Heart right ventricle (tissue), 16 donors: ENCODE data around the gene RAD18. TPM values are rescaled to one million over a fixed set of nuclear protein-coding genes. Genes with fewer than 3 reads are reported as not detected.

Source experiments
- ATAC-seq, 8 donors: fragments of 200-7000 bp; cut with Tn5 transposase; one replicate each; pipeline ENCODE4 v1.9.1; 2020; ENCODE audit warnings: mild to moderate bottlenecking in 8 of 8, moderate library complexity in 8 of 8, moderate number of reproducible peaks in 1 of 8
- DNase-seq, 2 donors: peaks; one replicate each; pipeline ENCODE4 v3.0.0-alpha.2; 2020
- H3K27ac ChIP-seq, 10 donors: fragments of 200-600 bp; sonication (generic) in 2 of 10; one replicate each; pipeline versions ENCODE4 v1.5.0 to v1.8.0; 2020 to 2022; ENCODE audit warnings: mild to moderate bottlenecking in 3 of 10
- H3K27me3 ChIP-seq, 7 donors: fragments of 200-600 bp; one replicate each; pipeline ENCODE4 v1.8.0; 2021 to 2022; ENCODE audit warnings: mild to moderate bottlenecking in 2 of 7
- H3K36me3 ChIP-seq, 9 donors: fragments of 200-600 bp; sonication (generic) in 1 of 9; one replicate each; pipeline versions ENCODE4 v1.5.0 to v1.8.0; 2020 to 2022; ENCODE audit warnings: mild to moderate bottlenecking in 2 of 9
- H3K4me1 ChIP-seq, 9 donors: fragments of 200-600 bp; sonication (generic) in 1 of 9; one replicate each; pipeline versions ENCODE4 v1.5.0 to v1.8.0; 2020 to 2022; ENCODE audit warnings: mild to moderate bottlenecking in 4 of 9
- H3K4me3 ChIP-seq, 10 donors: fragments of 200-600 bp; sonication (generic) in 2 of 10; one replicate each; pipeline versions ENCODE4 v1.5.0 to v1.8.0; 2020 to 2022; ENCODE audit warnings: mild to moderate bottlenecking in 7 of 10, moderate library complexity in 2 of 10
- H3K9me3 ChIP-seq, 11 donors: fragments of 200-600 bp in 10 of 11; sonication (generic) in 2 of 11; one replicate each; pipeline versions ENCODE4 v1.5.0 to v1.8.0; 2013 to 2022; ENCODE audit warnings: mild to moderate bottlenecking in 2 of 11, control low read depth in 1 of 11, moderate library complexity in 1 of 11
- WGBS, 2 donors: extraction: QIAGEN DNeasy Blood & Tissue Kit; methylation state at CpG; one replicate each; pipeline ENCODE4 v1.1.7; 2013; ENCODE audit warnings: inconsistent platforms in 1 of 2; 5-methylcytosine and 5-hydroxymethylcytosine counted together
- intact Hi-C, 10 donors: fragments of 100-400 bp; cut with DNase I; formaldehyde crosslinking; loops; one replicate each; pipeline versions ENCODE4 v1.11.1 to v1.14.2; 2022
- polyA plus RNA-seq, 2 donors: library from polyadenylated mRNA; stranded (reverse); fragments of 200-250 nt; gene quantifications; one replicate each; pipeline ENCODE4 v1.2.3, GENCODE V29; 2013
- total RNA-seq, 10 donors: library from RNA; stranded (reverse); fragmentation: NEBNext Ultra II Directional in 3 of 10; extraction: Animal tissue kit (Norgen Biotek cat#: 25700) in 3 of 10; gene quantifications; one replicate each; pipeline versions ENCODE4 v1.2.1 to v1.2.4, GENCODE V29; 2021 to 2023
- TF ChIP-seq, protein P1 (sequence below), 9 donors: fragments of 200-600 bp; sonication (generic) in 2 of 9; IDR thresholded peaks; one replicate each; pipeline versions ENCODE4 v1.5.0 to v1.8.0; 2021 to 2022; ENCODE audit warnings: antibody characterized with exemption in 9 of 9, mild to moderate bottlenecking in 5 of 9, moderate library complexity in 1 of 9
- donor health status: Arrhythmogenic right ventricular cardiomyopathy.
- donor health status: ischemic (EF 13 %, LVEDD 7.1; RV severe dilation, severe dysfunction).
- donor health status: healthy with polysubstance abuse.
- donor health status: DM: no; HTN: yes; CAD: no.
- donor health status: DM: no; HTN: no; CAD: no.
- donor health status: ischemic (EF 25% LVEDD 6.9; RV normal size, moderate dysfunction).
- donor health status: ischemic (EF 25% LVEDD 5.7; RV mildly dilated, moderate dysfunction).
- donor health status: healthy.
- donor health status: DM: yes; HTN: yes; CAD: no.
- donor health status: Ischemic cardiomyopathy.
- donor health status: ischemic (EF 35%, LVEDD 5.7; RV mildly dilated, moderate dysfunction).
- donor health status: nonischemic (EF 11% LVEDD 7.7; RV severe dilation, severe dysfunction).
- donor health status: DM: yes; HTN: yes; CAD: no.
- donor health status: PGD.
- donor health status: ischemic (EF 29% LVEDD 5.4; RV normal size, mild dysfunction).
- donor health status: nonischemic (EF 23%, LVEDD 6.1; RV moderate dilation, normal function).

The RAD18 gene
- total and polyA plus RNA-seq, 12 donors: 0.97 to 4.6 (median 2.8) TPM

DNA sequence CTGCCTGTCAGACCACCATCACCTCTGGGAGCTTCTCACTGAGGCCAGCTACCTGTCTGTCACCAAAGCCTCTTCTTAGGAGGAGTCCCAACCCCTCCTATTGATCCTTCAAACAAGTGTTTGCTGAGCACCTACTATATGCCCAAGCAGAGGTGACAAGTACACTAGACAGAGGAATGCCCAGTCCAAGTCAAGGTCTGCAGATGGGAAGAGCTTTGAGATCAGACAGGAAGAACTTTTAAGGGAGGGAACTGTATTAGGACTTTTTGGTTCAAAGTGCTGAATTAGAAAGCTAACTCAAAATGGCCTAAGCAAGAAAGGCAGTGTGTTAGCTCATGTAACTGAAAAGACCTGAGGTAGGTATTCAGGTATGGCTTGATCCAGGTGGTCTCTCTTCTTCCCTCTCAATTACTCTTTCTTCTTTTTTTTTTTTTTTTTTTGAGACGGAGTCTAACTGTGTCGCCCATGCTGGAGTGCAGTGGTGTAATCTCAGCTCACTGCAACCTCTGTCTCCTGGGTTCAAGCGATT, 3.6 kb upstream of the RAD18 start:
- DNase-seq: no peak
- Histone ChIP-seq H3K27ac (no peak overlapping the region), H3K4me3 (no peak overlapping the region), H3K9me3 (no peaks in the 10 kb centered on the region), H3K4me1 (peaks cover 5 to 20% (median 13%) of the 10 kb centered on the region in 9 donors), H3K36me3 (no peaks in the 10 kb centered on the region), H3K27me3 (peaks cover 0 to 7% (median 0%) of the 10 kb centered on the region in 7 donors)
- 63 to 91% methylated on average over 3 of the region's 3 CpGs for whole genome bisulfite sequencing, 2 donors
- no peak for ATAC-seq
- intact Hi-C loops: no loop called here
- TF ChIP-seq, protein P1, sequence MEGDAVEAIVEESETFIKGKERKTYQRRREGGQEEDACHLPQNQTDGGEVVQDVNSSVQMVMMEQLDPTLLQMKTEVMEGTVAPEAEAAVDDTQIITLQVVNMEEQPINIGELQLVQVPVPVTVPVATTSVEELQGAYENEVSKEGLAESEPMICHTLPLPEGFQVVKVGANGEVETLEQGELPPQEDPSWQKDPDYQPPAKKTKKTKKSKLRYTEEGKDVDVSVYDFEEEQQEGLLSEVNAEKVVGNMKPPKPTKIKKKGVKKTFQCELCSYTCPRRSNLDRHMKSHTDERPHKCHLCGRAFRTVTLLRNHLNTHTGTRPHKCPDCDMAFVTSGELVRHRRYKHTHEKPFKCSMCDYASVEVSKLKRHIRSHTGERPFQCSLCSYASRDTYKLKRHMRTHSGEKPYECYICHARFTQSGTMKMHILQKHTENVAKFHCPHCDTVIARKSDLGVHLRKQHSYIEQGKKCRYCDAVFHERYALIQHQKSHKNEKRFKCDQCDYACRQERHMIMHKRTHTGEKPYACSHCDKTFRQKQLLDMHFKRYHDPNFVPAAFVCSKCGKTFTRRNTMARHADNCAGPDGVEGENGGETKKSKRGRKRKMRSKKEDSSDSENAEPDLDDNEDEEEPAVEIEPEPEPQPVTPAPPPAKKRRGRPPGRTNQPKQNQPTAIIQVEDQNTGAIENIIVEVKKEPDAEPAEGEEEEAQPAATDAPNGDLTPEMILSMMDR (IDR thresholded peaks at IDR 0.05): no peak

DNA sequence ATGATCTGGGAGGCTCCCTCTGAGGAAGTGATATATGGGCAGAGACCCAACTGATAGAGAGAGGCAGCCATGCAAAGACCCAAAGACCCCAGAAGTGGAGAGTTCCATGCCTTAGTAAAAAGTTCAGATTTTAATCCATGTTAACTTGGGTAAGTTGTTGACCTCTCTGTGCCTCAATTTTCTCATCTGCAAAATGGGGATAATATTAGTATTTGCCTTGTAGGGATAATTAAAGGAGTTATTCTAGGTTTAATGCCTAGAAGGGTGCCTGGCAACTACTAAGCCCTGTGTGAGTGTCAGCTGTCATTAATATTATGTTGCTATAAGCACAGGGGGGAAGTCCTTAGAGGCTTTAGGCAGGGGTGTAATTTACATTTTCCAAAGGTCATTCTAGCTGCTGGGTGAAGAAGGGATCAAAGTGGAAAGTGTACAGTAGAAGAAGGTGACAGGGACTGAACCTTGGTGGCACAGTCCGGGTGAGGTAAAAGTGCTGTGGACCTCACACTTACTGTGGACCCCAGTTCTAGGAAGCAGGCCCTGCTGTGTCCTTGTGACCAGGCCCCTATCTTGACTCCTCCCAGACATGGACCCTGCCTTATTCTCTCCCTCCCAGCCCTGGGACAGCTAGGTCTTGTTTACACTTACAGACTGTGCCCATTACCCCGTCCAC, 3.0 kb upstream of the RAD18 start:
- intact Hi-C loops: no loop called here
- no peak for ATAC-seq
- WGBS, 2 donors: 94 to 95% methylated on average over 2 of the region's 2 CpGs
- H3K4me3 ChIP-seq: no peak overlapping the region
- DNase-seq: no peak
- no peak overlapping the region for H3K27ac ChIP-seq
- H3K36me3 ChIP-seq: no peaks in the 10 kb centered on the region
- peaks cover 5 to 22% (median 13%) of the 10 kb centered on the region in 9 donors for H3K4me1 ChIP-seq
- H3K9me3 ChIP-seq: no peaks in the 10 kb centered on the region
- peaks cover 0 to 7% (median 0%) of the 10 kb centered on the region in 7 donors for H3K27me3 ChIP-seq
- TF ChIP-seq, protein P1 (IDR thresholded peaks at IDR 0.05): no peak

DNA sequence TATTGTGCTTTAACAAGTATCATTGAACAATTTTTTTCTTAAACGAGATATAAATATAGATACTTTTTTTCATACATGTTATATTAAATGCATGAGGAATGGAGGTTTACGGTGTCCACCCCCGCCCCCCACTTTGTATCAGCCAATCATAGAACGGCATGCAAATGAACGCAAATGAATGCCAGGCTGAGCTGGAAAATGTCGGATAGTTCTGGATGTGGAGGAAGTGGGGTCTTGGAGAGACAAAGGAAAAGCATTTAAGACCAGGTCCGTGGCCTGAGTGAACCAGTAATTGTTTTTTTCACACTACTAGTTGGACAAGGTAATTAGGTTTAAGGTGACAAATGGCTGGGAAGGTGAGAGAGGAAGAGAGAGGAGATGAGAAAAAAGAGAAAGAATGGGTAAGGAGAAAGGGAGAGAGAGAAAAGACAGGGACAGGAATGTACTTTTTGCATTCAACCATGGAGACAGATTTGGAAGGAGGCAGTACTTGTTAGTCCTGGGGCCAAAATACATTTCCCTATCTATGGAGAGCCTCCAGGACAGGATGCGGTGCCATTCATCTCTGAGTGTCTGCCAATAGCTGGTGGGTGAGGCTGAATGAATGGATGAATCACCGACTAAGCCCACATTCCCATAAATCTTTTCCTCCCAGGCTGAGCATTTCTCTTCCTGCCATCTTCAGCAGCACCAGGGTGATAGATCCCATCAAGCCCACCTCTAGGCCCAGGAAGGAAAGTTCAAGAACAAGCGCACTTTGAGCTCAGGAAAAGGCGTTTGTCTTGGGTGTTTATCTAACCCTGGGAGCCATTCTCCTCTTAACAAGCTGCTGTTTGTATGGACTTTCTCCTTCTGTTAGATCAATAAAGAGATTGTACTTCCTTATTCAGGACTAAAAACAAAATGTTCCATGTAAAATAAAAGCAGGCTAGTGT, 1.4 kb upstream of the RAD18 start:
- intact Hi-C loops: no loop called here
- no peaks in the 10 kb centered on the region for H3K9me3 ChIP-seq
- no peak overlapping the region for H3K27ac ChIP-seq
- WGBS, 2 donors: 80% methylated on average over 11 of the region's 11 CpGs
- H3K4me3 ChIP-seq: no peak overlapping the region
- peaks cover 0 to 7% (median 0%) of the 10 kb centered on the region in 7 donors for H3K27me3 ChIP-seq
- ATAC-seq (no peak), DNase-seq (no peak)
- no peaks in the 10 kb centered on the region for H3K36me3 ChIP-seq
- TF ChIP-seq, protein P1 (IDR thresholded peaks at IDR 0.05): no peak
- H3K4me1 ChIP-seq: peaks cover 5 to 22% (median 13%) of the 10 kb centered on the region in 9 donors

DNA sequence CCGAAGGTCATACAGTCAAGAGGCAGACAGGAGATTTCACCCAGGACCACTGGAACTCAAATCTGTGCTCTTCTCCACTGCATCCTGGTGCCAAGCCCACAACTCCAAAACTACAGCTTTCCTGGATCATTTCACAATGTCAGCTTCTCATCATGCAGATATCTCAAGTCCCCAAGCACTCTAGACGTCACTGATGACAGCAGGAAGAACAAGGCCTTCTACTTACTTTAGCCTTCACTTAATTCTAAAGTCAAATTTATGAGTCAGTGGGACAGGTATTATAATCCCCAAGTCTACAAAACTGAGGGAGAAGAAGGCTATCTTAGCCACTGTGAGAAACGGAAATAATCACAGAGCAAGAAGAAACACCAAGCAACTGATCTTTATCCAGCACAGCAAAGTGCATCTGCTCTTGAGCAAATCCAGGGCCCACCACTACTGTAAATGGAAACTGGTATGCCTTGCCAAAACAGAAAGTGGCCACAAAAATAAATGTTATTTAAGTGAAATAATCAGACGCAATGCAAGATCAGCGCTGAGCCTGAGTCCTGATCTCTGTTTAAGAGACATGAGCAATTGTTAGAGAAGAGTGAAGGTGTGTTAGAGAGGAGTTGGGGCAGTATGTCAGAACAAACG, 928 bp downstream of the RAD18 start:
- TF ChIP-seq, protein P1 (IDR thresholded peaks at IDR 0.05): no peak
- intact Hi-C loops: no loop called here
- Histone ChIP-seq H3K27me3 (no peaks in the 10 kb centered on the region), H3K4me1 (peaks cover 5 to 23% (median 13%) of the 10 kb centered on the region in 9 donors), H3K27ac (peak overlapping the region in 4 of 10 donors; percentile 72 to 85 (median 82)), H3K4me3 (peak overlapping the region in 9 of 10 donors; percentile 70 to 92 (median 82)), H3K36me3 (peaks cover 0 to 20% (median 0%) of the 10 kb centered on the region in 9 donors), H3K9me3 (no peaks in the 10 kb centered on the region)
- 20 to 22% methylated on average over 6 of the region's 6 CpGs for WGBS, 2 donors
- ATAC-seq (no peak), DNase-seq (no peak)
